Measurements from ENCODE around the gene ANP32A.
"Not testable (repeated sequence)": the region's sequence is repeated elsewhere in the genome, so short reads cannot be mapped to it uniquely, and the experiment has no call there.

Gene ANP32A

DNA sequence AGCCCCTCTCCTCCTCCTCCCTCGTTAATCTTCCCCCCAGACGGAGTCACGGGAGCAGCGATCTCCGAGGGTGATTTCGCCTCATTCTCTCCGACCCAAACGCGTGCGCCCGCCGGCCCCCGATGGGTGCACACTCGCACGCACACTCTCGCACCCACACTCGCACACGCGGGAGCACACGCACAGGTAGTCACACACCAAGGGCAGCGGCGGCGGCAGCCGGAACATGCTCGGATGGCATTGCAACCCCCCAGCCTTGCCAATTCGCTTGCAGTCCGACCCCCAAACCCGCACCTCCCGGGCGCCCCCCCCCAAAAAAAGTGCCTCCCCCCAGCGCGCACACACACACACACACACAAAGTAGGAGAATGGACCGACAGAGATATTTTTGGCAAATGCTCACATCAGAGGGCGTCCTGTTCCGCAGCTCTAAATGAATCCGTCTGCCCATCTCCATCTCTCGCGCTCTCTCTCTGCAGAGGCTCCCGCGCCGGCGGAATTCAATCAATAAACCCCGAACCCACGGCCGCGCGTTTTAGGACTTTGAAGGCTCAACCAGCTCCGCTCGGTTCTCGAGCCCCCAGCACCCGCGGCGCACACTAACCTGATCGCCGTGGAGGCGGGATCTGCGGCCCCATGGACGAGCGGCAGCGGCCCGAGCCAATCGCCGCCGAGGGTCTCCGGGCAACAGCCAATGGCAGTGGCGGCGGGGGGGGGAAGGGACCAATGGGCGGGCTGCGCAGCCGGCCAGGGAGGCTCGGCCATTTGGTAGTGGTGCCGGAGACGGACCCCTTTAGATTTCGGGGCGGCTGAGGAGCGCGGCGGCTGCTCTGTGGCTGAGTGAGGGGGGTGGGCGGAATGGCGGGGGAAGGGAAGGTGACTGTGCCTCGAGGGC is at the start of gene ANP32A:
TSS of gene ANP32A (minus strand) at position 601 of the 895 bp plus-strand sequence. CDS start at position 457, 144 bp downstream.
- DNase-seq (ENCODE audit: low spot score) = peak; percentile 93

DNA sequence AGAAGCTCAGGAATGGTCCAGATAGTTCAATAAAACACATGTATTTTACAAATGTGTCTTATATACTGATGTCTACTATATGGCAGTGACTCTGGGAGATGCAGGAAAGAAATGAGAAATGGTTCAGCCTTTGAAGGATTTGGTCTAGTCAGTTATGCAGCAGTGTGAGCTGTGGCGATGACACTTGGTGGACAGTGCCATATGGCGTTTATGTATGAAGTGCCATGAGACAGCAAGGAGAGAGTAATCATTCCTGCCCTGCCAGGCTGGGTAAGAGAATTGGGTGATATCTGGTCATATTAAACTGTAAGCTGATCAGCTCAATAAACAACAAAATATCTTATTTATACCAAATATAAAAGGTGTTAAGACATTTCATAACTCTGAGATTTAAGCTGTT is 47.6 kb upstream of the ANP32A start:
- no peak for DNase-seq (ENCODE audit: low spot score)

- DNase-seq (ENCODE audit: low spot score) = no peak
Observed at GRCh38 chr15:68862415-68862814, 41.7 kb upstream of the ANP32A start.

DNA sequence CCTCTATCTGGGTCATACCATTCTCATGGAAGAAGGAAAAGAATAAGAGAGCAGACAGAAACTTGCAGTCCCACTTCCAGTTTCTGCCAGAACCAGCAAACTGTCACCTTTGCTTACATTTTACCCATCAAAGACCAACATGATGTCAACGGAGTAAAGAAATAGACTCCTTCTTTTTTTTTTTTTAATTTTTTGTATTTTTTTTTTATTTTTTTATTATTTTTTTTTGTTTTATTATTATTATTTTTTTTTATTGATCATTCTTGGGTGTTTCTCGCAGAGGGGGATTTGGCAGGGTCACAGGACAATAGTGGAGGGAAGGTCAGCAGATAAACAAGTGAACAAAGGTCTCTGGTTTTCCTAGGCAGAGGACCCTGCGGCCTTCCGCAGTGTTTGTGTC is 38.0 kb upstream of the ANP32A start:
- DNase-seq (ENCODE audit: low spot score) = not testable (repeated sequence)

GRCh38 chr15:68857443-68857842 is 36.7 kb upstream of the ANP32A start:
- not testable (repeated sequence) for DNase-seq (ENCODE audit: low spot score)

- DNase-seq (ENCODE audit: low spot score) = no peak
Observed at GRCh38 chr15:68852461-68852860, 31.8 kb upstream of the ANP32A start.

- no peak for DNase-seq (ENCODE audit: low spot score)
Observed at GRCh38 chr15:68851971-68852370, 31.3 kb upstream of the ANP32A start.

- DNase-seq (ENCODE audit: low spot score) = no peak
Observed at GRCh38 chr15:68849497-68849896, 28.8 kb upstream of the ANP32A start.

GRCh38 chr15:68846851-68847439 is 26.2 kb upstream of the ANP32A start:
- no peak for DNase-seq (ENCODE audit: low spot score)

DNA sequence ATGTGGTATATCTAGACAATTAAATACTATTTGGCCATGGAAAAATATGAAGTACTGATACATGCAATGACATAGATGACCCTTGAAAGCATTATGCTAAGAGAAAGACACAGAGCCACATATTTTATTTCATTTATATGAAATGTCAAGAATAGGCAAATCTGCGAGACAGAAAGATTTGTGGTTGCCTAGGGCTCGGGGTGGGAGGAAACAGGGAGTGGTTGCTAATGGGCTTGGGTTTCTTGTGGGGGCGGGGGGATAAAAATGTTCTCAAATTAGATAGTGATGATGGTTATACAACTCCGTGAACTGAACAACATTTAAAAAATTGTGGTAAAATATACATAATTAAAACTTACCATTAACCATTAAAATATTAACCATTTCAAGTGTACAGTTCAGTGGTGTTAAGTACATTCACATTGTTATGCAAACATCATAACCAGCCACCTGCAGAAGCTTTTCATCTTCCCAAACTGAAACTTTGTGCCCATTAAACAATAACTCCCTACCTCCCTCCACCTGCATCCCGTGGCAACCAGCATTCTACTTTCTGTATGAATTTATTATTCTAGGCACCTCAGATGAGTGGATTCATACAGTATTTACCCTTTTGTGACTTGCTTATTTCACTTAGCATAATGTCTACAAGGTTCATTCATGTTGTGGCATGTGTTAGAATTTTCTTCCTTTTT is 24.3 kb upstream of the ANP32A start:
- DNase-seq (ENCODE audit: low spot score) = no peak

DNA sequence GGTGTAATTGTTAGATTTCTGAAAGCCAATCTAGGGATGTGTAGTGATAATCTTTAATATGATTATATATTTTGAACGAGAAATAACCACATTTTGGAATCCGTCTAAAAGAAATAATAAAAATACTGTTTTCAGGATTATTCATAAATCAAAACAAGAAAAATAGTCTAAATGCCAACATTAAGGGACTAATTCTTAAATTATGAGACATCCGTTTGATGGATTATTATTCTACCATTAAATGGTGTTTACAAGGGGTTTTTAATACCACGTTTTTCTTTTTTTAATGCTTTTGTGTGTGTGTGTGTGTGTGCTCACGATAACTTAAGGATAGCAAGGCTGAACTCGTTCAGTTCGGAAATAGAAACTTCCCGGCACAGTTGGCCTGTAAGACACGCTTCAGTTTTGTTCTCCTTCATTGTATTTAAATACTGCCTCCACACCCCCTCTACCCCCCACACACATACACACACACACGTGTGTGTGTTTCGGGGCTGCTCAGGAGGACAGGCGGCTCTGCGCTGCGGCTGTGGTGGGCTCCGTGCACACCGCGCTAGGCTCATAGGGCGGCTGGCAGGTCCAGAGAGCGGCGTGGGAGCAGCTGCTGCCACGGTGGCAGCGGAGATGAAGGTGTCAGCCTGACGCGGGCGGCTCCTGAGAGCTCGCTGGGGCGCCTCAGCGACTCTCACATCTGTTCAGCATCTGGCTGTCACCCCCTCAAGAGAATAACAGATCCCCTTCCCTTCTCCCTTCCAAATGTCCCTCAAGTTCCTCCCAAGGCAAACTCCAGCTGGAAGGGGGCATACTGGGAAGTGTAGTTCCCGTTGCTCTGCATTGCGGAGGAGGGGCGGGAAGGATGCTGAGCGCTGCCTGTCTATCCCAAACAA is 23.0 kb upstream of the ANP32A start:
- DNase-seq (ENCODE audit: low spot score) = no peak

DNA sequence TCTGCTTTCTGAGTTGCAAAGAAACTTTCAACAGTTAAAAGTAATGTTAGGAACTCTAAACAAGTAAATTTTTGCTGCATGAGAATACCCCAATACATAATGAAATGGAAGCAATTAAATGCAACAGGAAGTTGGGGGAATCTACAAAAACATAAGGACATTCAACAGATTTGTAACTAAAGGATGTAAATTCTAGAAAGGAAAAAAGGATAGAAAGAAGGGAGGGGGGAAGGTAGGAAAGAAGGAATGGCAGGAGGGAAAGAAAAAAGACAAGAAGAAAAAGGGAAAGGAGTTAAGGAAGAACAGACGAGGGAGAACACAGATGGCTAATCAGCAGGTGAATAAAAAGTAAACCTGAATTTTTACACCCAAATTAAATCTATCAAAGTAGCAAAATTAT is 22.3 kb upstream of the ANP32A start:
- DNase-seq (ENCODE audit: low spot score) = no peak

- DNase-seq (ENCODE audit: low spot score) = no peak
Observed at GRCh38 chr15:68834346-68834745, 13.7 kb upstream of the ANP32A start.

DNA sequence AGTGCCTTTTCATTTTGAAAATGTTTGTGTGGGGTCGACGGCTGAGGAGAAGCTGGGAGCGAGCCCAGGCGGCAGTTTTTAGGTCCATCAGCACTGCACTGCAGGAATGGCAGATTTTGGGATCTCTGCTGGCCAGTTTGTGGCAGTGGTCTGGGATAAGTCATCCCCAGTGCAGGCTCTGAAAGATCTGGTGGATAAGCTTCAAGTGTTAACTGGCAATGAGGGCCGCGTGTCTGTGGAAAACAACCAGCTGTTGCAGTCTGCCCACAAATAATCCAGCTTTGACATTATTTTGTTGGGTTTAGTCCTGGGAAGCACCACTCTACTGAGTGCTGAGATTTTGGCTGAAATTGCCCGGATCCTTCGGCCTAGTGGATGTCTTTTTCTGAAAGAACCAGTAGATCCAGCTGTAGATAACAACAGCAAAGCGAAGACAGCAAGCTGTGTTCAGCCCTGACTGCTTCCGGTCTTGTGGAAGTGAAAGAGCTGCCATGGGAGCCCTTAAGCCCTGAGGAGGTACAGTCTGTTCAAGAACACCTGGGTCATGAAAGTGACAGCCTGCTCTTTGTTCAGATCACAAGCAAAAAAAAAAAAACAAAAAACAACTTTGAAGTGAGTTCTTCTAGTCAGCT is 13.1 kb upstream of the ANP32A start:
- DNase-seq (ENCODE audit: low spot score) = no peak

- no peak for DNase-seq (ENCODE audit: low spot score)
Observed at GRCh38 chr15:68830141-68830785, 9.6 kb upstream of the ANP32A start.

- peak; percentile 43 for DNase-seq (ENCODE audit: low spot score)
Observed at GRCh38 chr15:68829068-68829467, 8.4 kb upstream of the ANP32A start.

DNA sequence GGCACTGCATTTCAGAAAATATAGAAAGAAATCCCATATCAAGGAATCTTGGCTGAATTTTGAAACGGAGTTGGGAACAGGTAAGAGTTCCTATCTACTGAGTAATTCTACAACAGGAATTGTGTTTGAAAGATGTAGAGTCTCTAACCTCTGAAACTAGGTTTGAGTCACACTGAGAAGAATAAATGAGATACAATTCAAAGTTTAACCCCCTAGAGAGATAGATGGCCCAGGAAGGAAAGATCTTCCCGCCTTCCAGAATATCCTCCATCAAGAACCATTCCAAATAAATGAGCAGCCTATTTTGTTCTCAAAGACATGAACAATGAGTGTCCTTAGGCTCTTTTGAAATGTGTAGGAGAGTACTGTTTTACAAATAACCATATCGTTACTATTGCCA is 2.9 kb upstream of the ANP32A start:
- no peak for DNase-seq (ENCODE audit: low spot score)

- DNase-seq (ENCODE audit: low spot score) = no peak
Observed at GRCh38 chr15:68822818-68823217, 2.1 kb upstream of the ANP32A start.

DNA sequence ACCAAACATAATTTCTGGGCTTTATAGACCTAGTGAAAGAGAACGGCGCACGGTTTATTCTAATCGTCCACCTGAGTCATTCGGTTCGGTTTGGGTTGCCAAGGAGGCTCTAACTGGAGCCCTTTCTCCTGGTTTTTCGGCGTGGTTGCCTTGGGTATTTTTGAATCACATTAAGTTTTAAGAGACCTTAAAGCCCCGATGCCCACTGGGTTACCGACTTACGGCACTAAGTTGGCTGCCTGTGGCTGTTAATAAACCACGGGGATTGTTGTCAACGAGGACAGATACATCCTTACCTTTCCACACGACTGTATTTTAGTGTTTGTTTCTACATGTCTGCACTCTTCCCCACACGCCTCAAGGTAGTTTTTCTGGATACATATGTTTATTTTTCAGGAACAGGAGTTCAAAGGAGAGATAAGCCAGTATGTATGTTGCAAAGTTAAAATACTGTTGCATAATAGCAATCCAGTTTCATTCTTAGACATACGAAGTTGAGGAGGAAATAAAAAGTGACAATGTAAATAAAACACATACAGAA is 1.2 kb upstream of the ANP32A start:
- DNase-seq (ENCODE audit: low spot score) = peak; percentile 43

DNA sequence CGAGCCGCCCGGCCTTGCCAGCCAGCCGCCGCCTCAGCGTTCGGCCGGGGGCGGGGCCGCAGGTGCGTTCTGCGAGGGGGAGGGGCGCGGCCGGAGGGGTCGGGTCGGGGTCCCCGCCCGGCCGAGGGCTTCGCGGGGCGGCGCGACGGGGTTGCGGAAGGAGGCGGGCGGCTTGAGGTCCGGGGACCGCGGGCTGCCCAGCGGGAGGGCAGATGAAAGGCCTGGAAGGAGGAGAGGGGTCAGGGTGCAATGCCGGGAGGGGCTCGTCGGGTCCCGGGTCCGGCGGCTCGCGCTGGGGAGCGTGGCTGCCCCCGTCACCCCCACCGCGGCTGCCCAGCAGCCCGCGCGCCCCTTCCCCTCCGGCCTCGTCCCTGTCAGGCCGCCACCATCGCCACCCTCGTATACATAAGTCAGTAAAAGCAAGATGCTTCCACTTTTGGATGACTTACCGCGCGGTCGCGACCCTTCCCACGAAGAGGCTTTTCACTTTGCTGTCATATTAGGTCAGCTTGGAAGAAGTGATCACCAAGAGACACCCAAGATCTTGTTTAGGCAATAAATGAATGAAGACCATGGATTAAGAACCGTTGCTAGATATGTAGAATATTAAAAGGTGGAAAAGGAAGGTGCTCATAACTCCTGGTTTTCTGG is 620 bp upstream of the ANP32A start:
- peak; percentile 32 for DNase-seq (ENCODE audit: low spot score)
